ENCODE results near the gene ZNF672.
"Not testable (repeated sequence)": the region's sequence is repeated elsewhere in the genome, so short reads cannot be mapped to it uniquely, and the experiment has no call there.

Gene ZNF672

GRCh38 chr1:248855580-248855979 is 17.6 kb downstream of the ZNF672 start:
- DNase-seq (ENCODE audit: low spot score), result no peak

DNA sequence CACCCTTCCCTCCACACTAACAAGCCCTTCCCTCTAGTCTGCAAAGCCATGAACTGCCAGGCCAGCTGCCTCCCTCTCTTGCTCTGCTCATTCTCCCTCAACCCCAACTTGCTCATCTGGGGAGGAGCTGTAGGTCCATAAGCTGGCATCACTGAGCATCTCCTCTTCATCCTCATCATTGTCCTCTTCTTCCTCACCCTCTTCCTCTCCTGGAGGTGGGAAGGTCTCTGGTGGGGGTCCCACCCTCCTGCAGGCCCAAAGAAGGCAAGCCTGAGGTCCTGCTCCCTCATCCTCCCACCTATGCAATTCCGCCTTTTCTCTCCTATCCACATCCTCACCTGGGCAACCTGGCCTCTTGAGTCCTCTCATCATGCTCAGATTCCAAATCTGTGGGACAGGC is 18.2 kb downstream of the ZNF672 start:
- DNase-seq (ENCODE audit: low spot score), result no peak

GRCh38 chr1:248857201-248857600 is 19.2 kb downstream of the ZNF672 start:
- no peak for DNase-seq (ENCODE audit: low spot score)

DNA sequence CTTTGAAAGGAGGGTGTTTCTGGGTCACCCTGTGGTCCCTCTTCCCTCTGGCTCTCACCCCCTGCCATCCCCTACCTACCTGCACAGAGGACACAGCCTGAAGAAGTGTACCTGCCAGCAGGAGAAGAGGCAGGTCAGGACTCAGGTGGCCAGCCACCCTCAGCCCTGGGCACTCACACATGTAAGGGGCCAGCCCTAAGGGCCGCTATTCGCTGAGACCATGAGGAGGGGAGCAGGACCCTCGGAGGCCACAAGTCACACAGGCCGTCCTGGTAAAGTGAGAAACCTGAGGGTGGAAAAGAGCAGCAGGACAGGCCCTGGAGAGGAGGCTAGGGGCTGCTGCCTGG is 19.7 kb downstream of the ZNF672 start:
- DNase-seq (ENCODE audit: low spot score), result no peak

- DNase-seq (ENCODE audit: low spot score), result peak; percentile 54
Measured at GRCh38 chr1:248858096-248858890, 20.3 kb downstream of the ZNF672 start.

GRCh38 chr1:248858891-248859889 is 21.2 kb downstream of the ZNF672 start, which contains the start of gene ZNF692:
Gene ZNF692 (minus strand): TSS chr1:248859085. CDS start chr1:248858309, 776 bp downstream.
- peak; percentile 97 for DNase-seq (ENCODE audit: low spot score)

- DNase-seq (ENCODE audit: low spot score), result no peak
Measured at GRCh38 chr1:248860007-248860406, 22.0 kb downstream of the ZNF672 start.

- no peak for DNase-seq (ENCODE audit: low spot score)
Measured at GRCh38 chr1:248861616-248862015, 23.6 kb downstream of the ZNF672 start.

GRCh38 chr1:248862695-248862997 is 24.6 kb downstream of the ZNF672 start:
- DNase-seq (ENCODE audit: low spot score), result no peak

- peak; percentile 72 for DNase-seq (ENCODE audit: low spot score)
Measured at GRCh38 chr1:248862998-248863881, 25.2 kb downstream of the ZNF672 start.

GRCh38 chr1:248871837-248872401 is 33.9 kb downstream of the ZNF672 start:
- DNase-seq (ENCODE audit: low spot score), result no peak

- peak; percentile 71 for DNase-seq (ENCODE audit: low spot score)
Measured at GRCh38 chr1:248872752-248873408, 34.9 kb downstream of the ZNF672 start.

DNA sequence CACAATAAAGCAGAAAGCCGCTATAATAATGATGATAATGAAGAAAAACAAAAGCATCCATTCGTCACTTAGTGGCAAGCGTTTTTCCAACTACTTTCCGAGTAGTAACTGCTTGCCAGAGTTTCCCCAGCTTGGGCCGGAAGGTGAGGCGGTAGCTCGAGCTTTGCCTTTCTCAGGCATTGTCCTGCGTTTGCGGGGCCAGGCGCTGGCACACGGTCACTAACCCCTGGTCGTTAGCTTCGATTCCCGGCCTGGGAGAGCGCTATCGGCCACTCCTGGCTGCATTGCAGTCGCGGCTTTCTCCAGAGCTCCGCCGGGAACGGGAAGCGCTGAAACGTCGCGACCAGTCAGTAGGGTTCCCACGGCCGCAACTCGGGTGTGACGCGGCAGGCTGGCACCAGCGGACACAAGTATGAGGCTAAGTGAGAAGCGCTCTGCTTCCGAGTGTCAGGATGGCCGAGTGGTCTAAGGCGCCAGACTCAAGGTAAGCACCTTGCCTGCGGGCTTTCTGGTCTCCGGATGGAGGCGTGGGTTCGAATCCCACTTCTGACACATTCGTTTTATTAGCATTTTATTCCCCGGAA is 35.5 kb downstream of the ZNF672 start:
- peak; percentile 98 for DNase-seq (ENCODE audit: low spot score)

GRCh38 chr1:248873993-248874533 is 36.0 kb downstream of the ZNF672 start:
- DNase-seq (ENCODE audit: low spot score), result peak; percentile 94

DNA sequence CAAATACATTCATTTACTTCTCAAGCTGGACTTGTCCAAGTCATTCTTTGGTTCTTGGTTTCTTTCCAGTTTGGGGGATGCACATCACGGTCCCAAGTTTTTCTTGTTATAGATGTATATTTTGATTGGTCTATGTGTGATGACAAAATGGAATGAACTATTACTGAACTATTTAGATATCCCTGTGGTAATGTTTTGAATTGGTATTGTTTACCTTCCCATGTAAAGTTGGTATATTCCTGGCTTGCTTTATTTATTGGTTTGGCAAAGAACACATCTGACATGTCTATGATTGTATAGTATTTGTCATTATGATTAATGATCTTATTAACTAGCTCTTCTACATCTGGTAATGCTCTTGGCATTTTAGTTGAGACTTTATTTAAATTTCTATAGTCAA is 43.2 kb downstream of the ZNF672 start:
- DNase-seq (ENCODE audit: low spot score), result no peak

DNA sequence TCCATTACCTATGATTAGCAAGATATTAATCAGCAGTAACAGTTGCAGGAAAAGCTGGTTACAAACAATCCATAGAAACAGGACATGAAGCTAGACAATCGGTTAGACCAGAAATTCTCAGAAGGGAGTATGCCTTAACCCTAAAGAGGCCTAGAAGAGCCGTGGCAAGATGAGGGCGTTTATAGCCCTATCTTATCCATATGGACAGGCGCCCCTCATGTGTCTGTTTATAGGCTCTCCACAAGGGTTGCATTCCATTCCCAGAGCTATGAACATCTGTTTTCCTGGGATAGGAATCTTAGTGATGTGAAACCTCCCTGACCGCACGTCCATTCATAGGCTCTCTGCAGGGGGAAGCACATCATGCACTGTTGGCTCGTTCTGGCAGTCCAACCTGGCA is 44.4 kb downstream of the ZNF672 start:
- DNase-seq (ENCODE audit: low spot score), result not testable (repeated sequence)

DNA sequence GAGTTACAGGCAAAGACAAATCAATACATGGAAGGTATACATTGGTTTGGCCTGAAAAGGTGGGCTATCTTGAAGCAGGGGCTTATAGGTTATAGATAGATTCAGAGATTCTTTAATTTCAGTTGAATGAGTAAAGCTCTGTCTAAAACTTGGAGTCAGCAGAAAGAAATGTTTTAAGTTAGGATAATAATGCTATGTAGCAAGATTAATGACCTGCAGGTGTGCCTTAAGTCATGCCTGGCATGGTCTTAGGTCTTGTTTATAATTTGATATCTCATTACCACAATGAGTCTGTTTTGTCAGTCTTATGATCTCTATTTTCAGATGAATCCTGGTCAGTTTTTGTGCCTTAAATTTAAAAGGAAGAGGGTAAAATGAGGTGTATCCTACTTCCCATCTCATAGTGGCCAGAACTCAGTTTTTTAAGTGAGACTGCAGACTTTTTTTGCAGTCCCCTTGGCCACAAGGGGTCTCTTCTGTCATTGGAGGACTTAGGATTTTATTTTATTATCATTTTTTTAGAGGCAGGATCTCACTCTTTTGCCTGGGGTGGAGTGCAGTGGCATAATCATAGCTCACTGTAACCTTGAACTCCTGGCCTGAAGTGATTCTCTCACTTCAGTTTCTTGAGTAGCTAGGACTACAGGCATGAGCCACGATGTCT is 46.7 kb downstream of the ZNF672 start:
- no peak for DNase-seq (ENCODE audit: low spot score)

GRCh38 chr1:248885646-248886045 is 47.6 kb downstream of the ZNF672 start:
- no peak for DNase-seq (ENCODE audit: low spot score)

- DNase-seq (ENCODE audit: low spot score), result no peak
Measured at GRCh38 chr1:248886237-248886895, 48.3 kb downstream of the ZNF672 start.

DNA sequence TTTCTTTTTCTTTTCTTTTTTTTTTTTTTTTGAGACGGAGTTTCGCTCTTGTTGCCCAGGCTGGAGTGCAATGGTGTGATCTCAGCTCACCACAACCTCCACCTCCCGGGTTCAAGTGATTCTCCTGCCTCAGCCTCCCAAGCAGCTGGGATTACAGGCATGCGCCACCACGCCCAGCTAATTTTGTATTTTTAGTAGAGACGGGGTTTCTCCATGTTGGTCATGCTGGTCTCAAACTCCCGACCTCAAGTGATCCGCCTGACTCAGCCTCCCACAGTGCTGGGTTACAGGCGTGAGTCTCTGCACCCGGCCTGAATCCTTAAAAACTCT is 51.9 kb downstream of the ZNF672 start:
- DNase-seq (ENCODE audit: low spot score), result not testable (repeated sequence)
